ENCODE results near the gene REPIN1. TPM values are rescaled to one million over a fixed set of nuclear protein-coding genes. Genes with fewer than 3 reads are reported as not detected.

The REPIN1 gene
- polyA plus RNA-seq, 1 of the 3 experiments (the other 2 are of a cell fraction) = 91.6 TPM

DNA sequence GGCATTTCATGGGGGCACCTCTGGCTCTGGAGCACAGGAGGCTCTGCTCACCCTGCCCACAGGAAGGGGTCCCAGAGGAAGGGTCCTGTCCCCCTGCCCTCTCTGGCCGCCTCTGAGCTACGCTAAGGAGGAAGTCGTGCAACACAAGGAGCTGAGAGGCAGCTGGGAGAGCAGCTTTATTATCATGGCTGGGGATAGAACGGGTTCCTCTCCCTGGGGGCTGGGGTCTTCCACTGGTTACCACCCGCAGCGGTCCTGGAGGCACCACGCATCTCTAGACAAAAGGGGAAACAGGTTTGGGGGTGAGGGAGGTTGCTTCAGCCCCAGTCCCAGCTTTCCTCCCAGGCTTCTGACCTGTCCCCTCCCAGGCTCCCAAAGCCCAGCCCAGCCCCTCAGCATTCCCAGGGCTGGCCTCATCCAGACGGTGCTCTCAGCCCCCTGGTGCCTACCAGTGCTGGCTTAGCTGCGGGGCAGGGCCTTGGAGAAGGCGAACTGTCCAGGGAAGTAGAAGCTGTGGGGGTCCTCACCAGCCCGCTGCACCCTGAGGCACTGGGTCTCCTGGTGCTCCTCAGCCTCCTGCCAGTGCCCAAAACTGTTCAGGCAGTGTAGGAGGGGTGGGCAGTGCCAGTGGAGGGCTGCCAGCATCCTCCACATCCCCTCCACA, 30.3 kb upstream of the REPIN1 start:
- CTCF ChIA-PET = interaction anchor here (1.0 to 1.2 kb wide), 3 partner anchors 8 to 28 kb away, joined by 3 to 5 read pairs (median 4); no protein-coding TSS in a partner anchor
- Histone ChIP-seq H3K36me3 (replicated peaks in 1 of 2; ENCODE audit: control insufficient read depth in 1 of 2, insufficient read depth in 2 of 2, low read length in 1 of 2) (no peaks in the 10 kb centered on the region), H3K9ac (no peak overlapping the region), H4K20me1 (ENCODE audit: insufficient read depth) (no peaks in the 10 kb centered on the region), H3K4me1 (ENCODE audit: control insufficient read depth in 1 of 2, insufficient read depth in 2 of 2, low read depth in 1 of 2, low read length in 1 of 2) (no peaks in the 10 kb centered on the region; a peak in 1 of 4 replicates), H3K27ac (ENCODE audit: low read depth in 2 of 2, low read length in 1 of 2) (no peak overlapping the region), H3K9me2 (no peaks in the 10 kb centered on the region), H2AFZ (ENCODE audit: low read depth) (no peak overlapping the region), H3K27me3 (ENCODE audit: insufficient read depth) (peaks cover 8% of the 10 kb centered on the region; the same call in 1 of the 2 replicates), H3K79me2 (ENCODE audit: insufficient read depth) (no peaks in the 10 kb centered on the region), H3K4me2 (no peak overlapping the region), H3K4me3 (ENCODE audit: low read depth in 2 of 2, low read length in 1 of 2) (no peak overlapping the region), H3F3A (replicated peaks; ENCODE audit: insufficient read depth) (no peaks in the 10 kb centered on the region), H3K9me3 (no peaks in the 10 kb centered on the region)
- TF ChIP-seq RXRA (IDR thresholded peaks at IDR 0.05; ENCODE audit: borderline replicate concordance, low read depth) = no peak
- TF ChIP-seq POLR2AphosphoS5 (IDR thresholded peaks at IDR 0.05; ENCODE audit: low read depth, low read length) = no peak
- TF ChIP-seq, protein P1, sequence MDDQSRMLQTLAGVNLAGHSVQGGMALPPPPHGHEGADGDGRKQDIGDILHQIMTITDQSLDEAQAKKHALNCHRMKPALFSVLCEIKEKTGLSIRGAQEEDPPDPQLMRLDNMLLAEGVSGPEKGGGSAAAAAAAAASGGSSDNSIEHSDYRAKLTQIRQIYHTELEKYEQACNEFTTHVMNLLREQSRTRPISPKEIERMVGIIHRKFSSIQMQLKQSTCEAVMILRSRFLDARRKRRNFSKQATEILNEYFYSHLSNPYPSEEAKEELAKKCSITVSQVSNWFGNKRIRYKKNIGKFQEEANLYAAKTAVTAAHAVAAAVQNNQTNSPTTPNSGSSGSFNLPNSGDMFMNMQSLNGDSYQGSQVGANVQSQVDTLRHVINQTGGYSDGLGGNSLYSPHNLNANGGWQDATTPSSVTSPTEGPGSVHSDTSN (IDR thresholded peaks at IDR 0.05) = no peak
- TF ChIP-seq, protein P2, sequence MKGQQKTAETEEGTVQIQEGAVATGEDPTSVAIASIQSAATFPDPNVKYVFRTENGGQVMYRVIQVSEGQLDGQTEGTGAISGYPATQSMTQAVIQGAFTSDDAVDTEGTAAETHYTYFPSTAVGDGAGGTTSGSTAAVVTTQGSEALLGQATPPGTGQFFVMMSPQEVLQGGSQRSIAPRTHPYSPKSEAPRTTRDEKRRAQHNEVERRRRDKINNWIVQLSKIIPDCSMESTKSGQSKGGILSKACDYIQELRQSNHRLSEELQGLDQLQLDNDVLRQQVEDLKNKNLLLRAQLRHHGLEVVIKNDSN (IDR thresholded peaks at IDR 0.05; ENCODE audit: borderline replicate concordance, low read depth) = no peak
- TF ChIP-seq GABPA (IDR thresholded peaks at IDR 0.05; ENCODE audit: low read depth) = no peak
- no peak for TF ChIP-seq TCF12 (IDR thresholded peaks at IDR 0.05)
- no peak for TF ChIP-seq MXI1 (IDR thresholded peaks at IDR 0.05; ENCODE audit: low read depth, low read length)
- no peak for TF ChIP-seq FOXJ3 (CRISPR knock-in tag; IDR thresholded peaks at IDR 0.05)
- no peak for TF ChIP-seq JUND (IDR thresholded peaks at IDR 0.05)
- no peak for TF ChIP-seq SMC3 (IDR thresholded peaks at IDR 0.05; ENCODE audit: low read depth, low read length)
- TF ChIP-seq NFIC (IDR thresholded peaks at IDR 0.05; ENCODE audit: borderline replicate concordance) = no peak
- TF ChIP-seq MEF2A (IDR thresholded peaks at IDR 0.05; ENCODE audit: borderline replicate concordance, low read depth) = no peak
- no peak for TF ChIP-seq NRF1 (IDR thresholded peaks at IDR 0.05; ENCODE audit: low read depth, low read length)
- TF ChIP-seq, protein P3, sequence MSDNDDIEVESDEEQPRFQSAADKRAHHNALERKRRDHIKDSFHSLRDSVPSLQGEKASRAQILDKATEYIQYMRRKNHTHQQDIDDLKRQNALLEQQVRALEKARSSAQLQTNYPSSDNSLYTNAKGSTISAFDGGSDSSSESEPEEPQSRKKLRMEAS (IDR thresholded peaks at IDR 0.05; ENCODE audit: low read depth) = no peak
- TF ChIP-seq SIN3A (IDR thresholded peaks at IDR 0.05; ENCODE audit: borderline replicate concordance, low read depth, low read length) = no peak
- TF ChIP-seq FOXM1 (IDR thresholded peaks at IDR 0.05; ENCODE audit: low read depth) = no peak
- no peak for TF ChIP-seq EP300 (IDR thresholded peaks at IDR 0.05; ENCODE audit: borderline replicate concordance in 1 of 2, low read depth in 1 of 2, low read length in 1 of 2)
- no peak for TF ChIP-seq TAF1 (IDR thresholded peaks at IDR 0.05; ENCODE audit: borderline replicate concordance, low read depth, low read length)
- TF ChIP-seq, protein P4, sequence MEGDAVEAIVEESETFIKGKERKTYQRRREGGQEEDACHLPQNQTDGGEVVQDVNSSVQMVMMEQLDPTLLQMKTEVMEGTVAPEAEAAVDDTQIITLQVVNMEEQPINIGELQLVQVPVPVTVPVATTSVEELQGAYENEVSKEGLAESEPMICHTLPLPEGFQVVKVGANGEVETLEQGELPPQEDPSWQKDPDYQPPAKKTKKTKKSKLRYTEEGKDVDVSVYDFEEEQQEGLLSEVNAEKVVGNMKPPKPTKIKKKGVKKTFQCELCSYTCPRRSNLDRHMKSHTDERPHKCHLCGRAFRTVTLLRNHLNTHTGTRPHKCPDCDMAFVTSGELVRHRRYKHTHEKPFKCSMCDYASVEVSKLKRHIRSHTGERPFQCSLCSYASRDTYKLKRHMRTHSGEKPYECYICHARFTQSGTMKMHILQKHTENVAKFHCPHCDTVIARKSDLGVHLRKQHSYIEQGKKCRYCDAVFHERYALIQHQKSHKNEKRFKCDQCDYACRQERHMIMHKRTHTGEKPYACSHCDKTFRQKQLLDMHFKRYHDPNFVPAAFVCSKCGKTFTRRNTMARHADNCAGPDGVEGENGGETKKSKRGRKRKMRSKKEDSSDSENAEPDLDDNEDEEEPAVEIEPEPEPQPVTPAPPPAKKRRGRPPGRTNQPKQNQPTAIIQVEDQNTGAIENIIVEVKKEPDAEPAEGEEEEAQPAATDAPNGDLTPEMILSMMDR (IDR thresholded peaks at IDR 0.05) = no peak
- no peak for TF ChIP-seq CHD2 (IDR thresholded peaks at IDR 0.05; ENCODE audit: low read length, partially characterized antibody)
- WGBS (ENCODE audit: low lambda C conversion rate) = 47% methylated on average over 9 of the region's 11 CpGs
- DNase-seq = no peak
- POLR2A ChIA-PET = no interaction called here
